Activated CD8-positive, alpha-beta memory T cell treated with anti-CD3 and anti-CD28 coated beads for 48 hours (primary cell): ENCODE data around the gene GPR25.
"Not testable (repeated sequence)": the region's sequence is repeated elsewhere in the genome, so short reads cannot be mapped to it uniquely, and the experiment has no call there.

Experiments used
- DNase-seq, 3 experiments: peaks; one replicate each; pipeline ENCODE4 v3.0.0-alpha.2; 2020; ENCODE audit warnings: low read depth in 2 of 3, low spot score in 2 of 3

Gene GPR25

DNA sequence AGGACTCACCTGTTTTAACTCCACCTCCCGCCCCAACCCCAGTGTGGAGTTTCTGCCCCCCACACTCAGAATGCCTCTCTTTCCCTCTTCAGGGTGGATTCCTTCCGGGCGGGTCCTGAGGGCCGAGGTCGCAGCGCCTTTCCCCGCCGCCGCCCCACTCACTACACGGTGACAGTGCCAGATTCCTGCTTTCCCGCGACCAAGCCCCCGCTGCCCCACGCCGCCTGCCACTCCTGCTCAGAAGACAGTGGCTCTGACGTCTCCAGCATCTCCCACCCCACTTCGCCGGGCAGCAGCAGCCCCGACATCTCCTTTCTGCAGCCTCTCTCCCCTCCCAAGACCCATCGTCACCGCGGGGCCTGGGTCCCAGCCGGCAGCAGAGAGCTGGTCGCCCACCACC lies 38.6 kb downstream of the GPR25 start:
- DNase-seq, result no peak

- not testable (repeated sequence) for DNase-seq
Observed at GRCh38 chr1:200911936-200912335, 39.2 kb downstream of the GPR25 start.

DNA sequence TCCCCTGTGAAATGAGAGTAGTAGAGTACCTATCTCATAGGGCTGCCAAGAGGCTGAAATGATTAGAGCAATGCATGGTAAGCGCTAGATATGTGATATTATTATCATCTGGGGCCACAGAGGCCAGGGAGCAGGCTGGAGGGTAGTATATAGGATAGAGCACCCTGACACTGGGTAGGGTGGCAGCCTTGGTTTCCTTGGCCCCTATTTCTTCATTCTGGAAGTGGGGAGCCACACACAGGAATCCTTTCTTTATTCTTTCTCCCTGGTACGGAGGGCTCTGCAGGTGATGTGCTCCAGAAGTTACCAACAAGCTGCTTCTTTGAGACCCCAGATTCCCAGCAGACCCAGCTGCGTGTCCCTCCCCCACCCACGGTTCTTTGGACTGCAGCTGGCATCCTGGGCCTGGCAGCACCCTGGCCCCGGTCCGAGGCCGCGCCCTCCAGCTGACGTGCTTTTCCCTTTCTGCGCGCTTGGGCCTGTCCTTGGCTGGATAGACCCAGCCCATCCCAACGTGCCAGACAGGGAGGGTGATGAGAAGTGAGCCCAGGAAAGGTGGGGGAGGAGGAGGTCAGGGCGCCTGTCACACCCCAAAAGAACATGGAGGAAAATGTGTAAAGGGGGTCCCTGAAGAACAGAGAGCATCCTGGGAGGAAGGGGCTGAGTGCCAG lies 40.1 kb downstream of the GPR25 start:
- DNase-seq, result no peak

DNA sequence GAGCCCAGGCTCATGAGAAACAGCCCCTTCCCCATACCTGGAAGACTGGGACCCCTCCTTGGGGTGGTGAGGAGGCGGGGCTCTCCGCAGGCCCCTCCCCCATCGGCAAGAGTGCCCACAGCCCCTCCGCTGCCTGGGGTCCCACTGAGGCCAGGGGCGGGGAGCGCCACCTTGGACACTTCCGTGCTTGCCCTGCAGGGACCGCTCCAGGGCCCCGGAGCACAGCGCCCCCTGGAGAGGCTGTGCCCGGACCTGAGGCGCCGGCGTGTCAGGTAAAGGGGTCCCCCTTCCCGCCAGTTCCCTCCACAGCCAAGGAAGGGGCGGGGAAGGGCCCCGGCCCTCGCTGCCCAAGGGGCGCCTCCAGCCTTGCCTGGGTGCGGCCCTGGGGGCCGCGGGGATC lies 43.4 kb downstream of the GPR25 start:
- DNase-seq, result no peak

DNA sequence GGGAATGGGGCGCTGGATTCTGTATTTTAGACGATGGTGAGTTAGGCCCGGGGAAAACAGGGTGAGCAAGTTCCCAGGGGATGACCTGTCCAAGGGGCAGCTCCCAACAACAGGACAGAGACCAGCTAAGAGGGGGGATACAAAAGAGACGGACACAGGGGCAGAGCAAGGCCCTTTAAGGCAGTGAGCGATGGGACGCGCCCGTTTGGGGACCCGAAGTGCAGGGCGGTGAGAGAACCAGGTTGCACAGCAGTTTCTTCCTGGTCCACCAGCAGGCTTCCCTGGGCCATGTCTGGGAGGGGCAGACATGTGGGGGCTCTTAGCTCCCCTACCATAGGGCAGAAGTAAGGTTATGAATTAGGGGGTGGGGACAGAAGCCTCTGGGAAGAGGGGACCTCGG lies 43.9 kb downstream of the GPR25 start:
- DNase-seq, result no peak

GRCh38 chr1:200917291-200917817 lies 44.6 kb downstream of the GPR25 start:
- DNase-seq, result no peak

DNA sequence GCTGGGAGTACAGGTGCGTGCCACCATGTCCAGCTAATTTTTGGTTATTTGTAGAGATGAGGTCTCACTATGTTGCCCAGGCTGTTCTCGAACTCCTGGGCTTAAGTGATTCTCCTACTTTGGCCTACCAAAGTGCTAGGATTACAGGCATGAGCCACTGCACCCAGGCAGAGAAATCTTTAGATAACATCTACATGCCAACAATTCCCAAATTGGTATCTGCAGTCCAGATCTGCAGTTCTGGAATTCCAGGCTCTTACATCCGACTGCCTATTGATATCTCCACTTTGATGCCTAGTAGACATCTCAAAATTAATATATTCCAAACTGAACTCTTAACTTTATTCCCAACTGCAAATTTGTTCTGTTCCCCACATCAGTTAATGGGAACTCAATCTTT lies 45.2 kb downstream of the GPR25 start:
- no peak for DNase-seq

GRCh38 chr1:200919386-200919785 lies 46.6 kb downstream of the GPR25 start:
- DNase-seq, result no peak

- no peak for DNase-seq
Observed at GRCh38 chr1:200921571-200922110, 48.9 kb downstream of the GPR25 start.

DNA sequence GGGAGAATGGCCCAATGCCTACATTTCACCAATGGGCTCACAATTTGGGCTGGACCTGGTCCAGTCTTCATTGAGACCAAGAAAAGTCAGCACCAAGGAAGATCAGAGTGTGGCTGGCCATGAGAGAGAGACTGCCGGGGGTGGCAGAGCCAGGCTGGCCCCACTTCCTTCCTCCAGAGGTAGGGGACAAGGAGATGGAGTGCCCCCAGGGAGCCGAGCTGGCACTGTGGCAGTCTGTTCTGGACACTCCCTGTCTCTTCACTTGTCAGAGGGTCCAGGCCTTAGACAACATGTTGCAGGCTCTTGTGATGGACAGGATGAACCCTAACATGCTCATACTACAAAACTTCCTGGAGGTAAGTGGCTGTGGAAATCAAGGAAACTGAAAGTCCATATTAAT lies 49.6 kb downstream of the GPR25 start:
- no peak for DNase-seq

- no peak for DNase-seq
Observed at GRCh38 chr1:200923601-200924000, 50.8 kb downstream of the GPR25 start.
